Progenitor cell of endocrine pancreas (in vitro differentiated cells): ENCODE results near the gene SUGCT. TPM values are rescaled to one million over a fixed set of nuclear protein-coding genes. Genes with fewer than 3 reads are reported as not detected.
A peak's percentile ranks its signal among the peaks of the same experiment; 100 is the strongest.
"Not testable (repeated sequence)": the region's sequence is repeated elsewhere in the genome, so short reads cannot be mapped to it uniquely, and the experiment has no call there.

ENCODE experiments used
- DNase-seq: peaks from one replicate; pipeline ENCODE4 v3.0.0; 2021; ENCODE audit warnings: low spot score; ENCODE audit not compliant: unreplicated experiment
- H3K27ac Mint-ChIP-seq: 2 replicates; pipeline ENCODE4 v1.8.0; 2021; ENCODE audit warnings: mild to moderate bottlenecking, moderate library complexity, mixed read lengths
- H3K27me3 Mint-ChIP-seq: 2 replicates; pipeline ENCODE4 v1.8.0; 2021; ENCODE audit warnings: mixed read lengths
- H3K36me3 Mint-ChIP-seq: 2 replicates; pipeline ENCODE4 v1.8.0; 2022; ENCODE audit warnings: mixed read lengths; ENCODE audit not compliant: insufficient read depth
- H3K4me1 Mint-ChIP-seq: 2 replicates; pipeline ENCODE4 v1.8.0; 2021; ENCODE audit warnings: low read depth, mixed read lengths
- H3K4me3 Mint-ChIP-seq: 2 replicates; pipeline ENCODE4 v1.8.0; 2021; ENCODE audit warnings: low read depth, mild to moderate bottlenecking, moderate library complexity, mixed read lengths
- H3K9me3 Mint-ChIP-seq: 2 replicates; pipeline ENCODE4 v1.8.0; 2021; ENCODE audit warnings: low read depth, mixed read lengths
- CTCF ChIP-seq: fragments of 200-600 bp; sonication (generic); IDR thresholded peaks from one replicate; pipeline ENCODE4 v1.5.0; 2021; ENCODE audit warnings: antibody characterized with exemption, mild to moderate bottlenecking; ENCODE audit not compliant: unreplicated experiment
- total RNA-seq: library from RNA; stranded (reverse); gene quantifications from 2 replicates; pipeline ENCODE4 v1.2.1, GENCODE V29; 2021

The SUGCT gene
- total RNA-seq, 1 donor from 2014 or later, result 6.2 TPM

GRCh38 chr7:40244226-40244625 lies 109.4 kb downstream of the SUGCT start:
- no peaks in the 10 kb centered on the region for H3K36me3 Mint-ChIP-seq
- H3K9me3 Mint-ChIP-seq, result no peaks in the 10 kb centered on the region
- H3K4me1 Mint-ChIP-seq, result peaks cover 4% of the 10 kb centered on the region
- H3K4me3 Mint-ChIP-seq, result no peak overlapping the region
- H3K27ac Mint-ChIP-seq, result no peak overlapping the region
- no peak for DNase-seq
- no peak for TF ChIP-seq CTCF
- H3K27me3 Mint-ChIP-seq, result no peaks in the 10 kb centered on the region

GRCh38 chr7:40248681-40249080 lies 113.9 kb downstream of the SUGCT start:
- peaks cover 4% of the 10 kb centered on the region for H3K4me1 Mint-ChIP-seq
- no peaks in the 10 kb centered on the region for H3K27me3 Mint-ChIP-seq
- no peak overlapping the region for H3K27ac Mint-ChIP-seq

GRCh38 chr7:40253444-40253843 lies 118.6 kb downstream of the SUGCT start:
- DNase-seq, H3K4me3 Mint-ChIP-seq, H3K36me3 Mint-ChIP-seq, H3K9me3 Mint-ChIP-seq, H3K27ac Mint-ChIP-seq, H3K27me3 Mint-ChIP-seq, H3K4me1 Mint-ChIP-seq: not testable (repeated sequence)
- TF ChIP-seq CTCF, result peak; percentile 22

More at GRCh38 chr7:40248681-40249080, 113.9 kb downstream of the SUGCT start:
- no peak for DNase-seq
- H3K36me3 Mint-ChIP-seq, result no peaks in the 10 kb centered on the region
- TF ChIP-seq CTCF, result no peak
- H3K9me3 Mint-ChIP-seq, result no peaks in the 10 kb centered on the region
- H3K4me3 Mint-ChIP-seq, result no peak overlapping the region

- Mint-ChIP-seq H3K27me3 (peaks cover 5% of the 10 kb centered on the region), H3K36me3 (no peaks in the 10 kb centered on the region), H3K27ac (no peak overlapping the region), H3K4me3 (no peak overlapping the region), H3K4me1 (peaks cover 11% of the 10 kb centered on the region), H3K9me3 (peaks cover 2% of the 10 kb centered on the region)
- TF ChIP-seq CTCF, result no peak
- DNase-seq, result no peak
Observed at GRCh38 chr7:40263752-40264390, 129.1 kb downstream of the SUGCT start.

GRCh38 chr7:40267583-40267982 lies 132.8 kb downstream of the SUGCT start:
- Mint-ChIP-seq H3K4me1 (peaks cover 11% of the 10 kb centered on the region), H3K36me3 (no peaks in the 10 kb centered on the region), H3K27me3 (no peaks in the 10 kb centered on the region), H3K4me3 (no peak overlapping the region), H3K27ac (no peak overlapping the region), H3K9me3 (no peaks in the 10 kb centered on the region)
- TF ChIP-seq CTCF, result no peak
- DNase-seq, result no peak

- not testable (repeated sequence) for H3K4me1 Mint-ChIP-seq, H3K27me3 Mint-ChIP-seq, H3K36me3 Mint-ChIP-seq, H3K4me3 Mint-ChIP-seq, H3K9me3 Mint-ChIP-seq, DNase-seq, H3K27ac Mint-ChIP-seq
Observed at GRCh38 chr7:40268810-40269209, 134.0 kb downstream of the SUGCT start.
